GM18499 (cell line): ENCODE measurements around the gene RELB.

ENCODE experiments used
- ATAC-seq: cut with Tn5 transposase; IDR thresholded peaks from one replicate; pipeline ENCODE4 v1.9.1; 2021; ENCODE audit warnings: moderate number of reproducible peaks; ENCODE audit not compliant: insufficient read depth, unreplicated experiment

The RELB gene

GRCh38 chr19:45050036-45050435 lies 48.8 kb downstream of the RELB start:
- no peak for ATAC-seq

GRCh38 chr19:45051929-45052579 lies 50.8 kb downstream of the RELB start:
- no peak for ATAC-seq

- ATAC-seq: no peak
Measured at GRCh38 chr19:45056831-45057230, 55.6 kb downstream of the RELB start.

GRCh38 chr19:45057444-45057843 lies 56.2 kb downstream of the RELB start:
- ATAC-seq: no peak

GRCh38 chr19:45058622-45059159 lies 57.4 kb downstream of the RELB start:
- ATAC-seq: no peak

- ATAC-seq: no peak
Measured at GRCh38 chr19:45059258-45059965, 58.1 kb downstream of the RELB start.

- ATAC-seq: no peak
Measured at GRCh38 chr19:45061965-45062364, 60.7 kb downstream of the RELB start.

- ATAC-seq: no peak
Measured at GRCh38 chr19:45063851-45064801, 62.9 kb downstream of the RELB start.

- no peak for ATAC-seq
Measured at GRCh38 chr19:45066921-45067661, 65.8 kb downstream of the RELB start.

- no peak for ATAC-seq
Measured at GRCh38 chr19:45068041-45068440, 66.8 kb downstream of the RELB start.

GRCh38 chr19:45069056-45069455 lies 67.8 kb downstream of the RELB start:
- ATAC-seq: no peak

- ATAC-seq: no peak
Measured at GRCh38 chr19:45070214-45070613, 69.0 kb downstream of the RELB start.

GRCh38 chr19:45070861-45071544 lies 69.7 kb downstream of the RELB start:
- no peak for ATAC-seq

GRCh38 chr19:45071545-45071938 lies 70.3 kb downstream of the RELB start:
- ATAC-seq: no peak

- ATAC-seq: no peak
Measured at GRCh38 chr19:45071969-45072790, 70.9 kb downstream of the RELB start.

- ATAC-seq: no peak
Measured at GRCh38 chr19:45074744-45075300, 73.6 kb downstream of the RELB start.

- ATAC-seq: peak; percentile 32
Measured at GRCh38 chr19:45075301-45076028, 74.2 kb downstream of the RELB start.
